Measurements from ENCODE around the gene PRICKLE4. TPM values are rescaled to one million over a fixed set of nuclear protein-coding genes. Genes with fewer than 3 reads are reported as not detected.

The PRICKLE4 gene
- total and polyA plus RNA-seq, 8 donors: 1.9 to 77.0 (median 8.4) TPM; not detected in 1

GRCh38 chr6:41791305-41791704, 10.7 kb downstream of the PRICKLE4 start:
- Histone ChIP-seq H3K27me3 (no peaks in the 10 kb centered on the region), H3K9me3 (no peaks in the 10 kb centered on the region), H3K27ac (no peak overlapping the region), H3K4me1 (peaks cover 10 to 25% (median 22%) of the 10 kb centered on the region in 4 donors), H3K4me3 (no peak overlapping the region), H3K36me3 (peaks cover 29 to 77% (median 71%) of the 10 kb centered on the region in 4 donors)
- DNase-seq: no peak
- no peak for TF ChIP-seq EP300 (IDR thresholded peaks at IDR 0.05)
- TF ChIP-seq POLR2A (IDR thresholded peaks at IDR 0.05): no peak
- TF ChIP-seq POLR2AphosphoS5 (IDR thresholded peaks at IDR 0.05): no peak
- TF ChIP-seq, protein P1, sequence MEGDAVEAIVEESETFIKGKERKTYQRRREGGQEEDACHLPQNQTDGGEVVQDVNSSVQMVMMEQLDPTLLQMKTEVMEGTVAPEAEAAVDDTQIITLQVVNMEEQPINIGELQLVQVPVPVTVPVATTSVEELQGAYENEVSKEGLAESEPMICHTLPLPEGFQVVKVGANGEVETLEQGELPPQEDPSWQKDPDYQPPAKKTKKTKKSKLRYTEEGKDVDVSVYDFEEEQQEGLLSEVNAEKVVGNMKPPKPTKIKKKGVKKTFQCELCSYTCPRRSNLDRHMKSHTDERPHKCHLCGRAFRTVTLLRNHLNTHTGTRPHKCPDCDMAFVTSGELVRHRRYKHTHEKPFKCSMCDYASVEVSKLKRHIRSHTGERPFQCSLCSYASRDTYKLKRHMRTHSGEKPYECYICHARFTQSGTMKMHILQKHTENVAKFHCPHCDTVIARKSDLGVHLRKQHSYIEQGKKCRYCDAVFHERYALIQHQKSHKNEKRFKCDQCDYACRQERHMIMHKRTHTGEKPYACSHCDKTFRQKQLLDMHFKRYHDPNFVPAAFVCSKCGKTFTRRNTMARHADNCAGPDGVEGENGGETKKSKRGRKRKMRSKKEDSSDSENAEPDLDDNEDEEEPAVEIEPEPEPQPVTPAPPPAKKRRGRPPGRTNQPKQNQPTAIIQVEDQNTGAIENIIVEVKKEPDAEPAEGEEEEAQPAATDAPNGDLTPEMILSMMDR (IDR thresholded peaks at IDR 0.05): no peak
- WGBS, 5 donors: 74 to 90% (median 80%) methylated on average over 1 of the region's 1 CpG
- intact Hi-C loops (cut with DNase I; ENCODE audit: low total_unique reads): loop anchor here (10.0 kb wide), 1 partner anchor 123 kb away; no protein-coding TSS in a partner anchor

DNA sequence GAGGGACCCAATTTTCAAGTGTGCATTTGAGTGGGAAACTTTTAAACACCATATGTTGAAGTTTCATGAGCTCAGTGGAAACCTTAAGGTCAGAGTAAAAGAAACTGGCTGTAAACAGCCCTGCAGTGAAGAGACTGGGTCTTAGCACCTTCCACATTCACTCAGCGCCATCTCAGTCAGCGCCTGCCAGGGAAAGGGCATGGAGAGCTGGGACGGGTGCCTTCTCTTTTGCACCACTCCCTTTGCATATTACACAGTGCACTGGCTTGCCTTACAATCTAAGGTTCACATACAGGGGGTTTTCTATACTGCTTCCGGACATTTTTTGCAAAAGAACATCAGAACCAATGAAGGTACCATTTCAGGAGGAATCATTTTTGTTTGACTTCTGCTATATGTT, 11.4 kb downstream of the PRICKLE4 start:
- peaks cover 29 to 84% (median 76%) of the 10 kb centered on the region in 4 donors for H3K36me3 ChIP-seq
- H3K4me1 ChIP-seq: peaks cover 10 to 25% (median 18%) of the 10 kb centered on the region in 4 donors
- TF ChIP-seq POLR2AphosphoS5 (IDR thresholded peaks at IDR 0.05): no peak
- TF ChIP-seq, protein P1 (IDR thresholded peaks at IDR 0.05): no peak
- TF ChIP-seq EP300 (IDR thresholded peaks at IDR 0.05): no peak
- no peaks in the 10 kb centered on the region for H3K9me3 ChIP-seq
- H3K27ac ChIP-seq: no peak overlapping the region
- H3K27me3 ChIP-seq: no peaks in the 10 kb centered on the region
- intact Hi-C loops (cut with DNase I; ENCODE audit: low total_unique reads): loop anchor here (10.0 kb wide), 1 partner anchor 123 kb away; no protein-coding TSS in a partner anchor
- WGBS, 5 donors: 76 to 83% (median 82%) methylated on average over 4 of the region's 4 CpGs
- H3K4me3 ChIP-seq: no peak overlapping the region
- DNase-seq: no peak

GRCh38 chr6:41796474-41796873, 15.9 kb downstream of the PRICKLE4 start:
- H3K4me3 ChIP-seq: no peak overlapping the region
- TF ChIP-seq POLR2A (IDR thresholded peaks at IDR 0.05) (no peak), POLR2AphosphoS5 (IDR thresholded peaks at IDR 0.05) (no peak), EP300 (IDR thresholded peaks at IDR 0.05) (no peak)
- TF ChIP-seq, protein P1 (IDR thresholded peaks at IDR 0.05): no peak
- DNase-seq: no peak
- H3K27me3 ChIP-seq: no peaks in the 10 kb centered on the region
- H3K9me3 ChIP-seq: no peaks in the 10 kb centered on the region
- peaks cover 8 to 84% (median 76%) of the 10 kb centered on the region in 4 donors for H3K36me3 ChIP-seq
- intact Hi-C loops (cut with DNase I; ENCODE audit: low total_unique reads): loop anchor here (10.0 kb wide), 1 partner anchor 118 kb away; no protein-coding TSS in a partner anchor
- H3K4me1 ChIP-seq: no peaks in the 10 kb centered on the region
- no peak overlapping the region for H3K27ac ChIP-seq
- WGBS, 5 donors: 86 to 88% (median 87%) methylated on average over 2 of the region's 2 CpGs

DNA sequence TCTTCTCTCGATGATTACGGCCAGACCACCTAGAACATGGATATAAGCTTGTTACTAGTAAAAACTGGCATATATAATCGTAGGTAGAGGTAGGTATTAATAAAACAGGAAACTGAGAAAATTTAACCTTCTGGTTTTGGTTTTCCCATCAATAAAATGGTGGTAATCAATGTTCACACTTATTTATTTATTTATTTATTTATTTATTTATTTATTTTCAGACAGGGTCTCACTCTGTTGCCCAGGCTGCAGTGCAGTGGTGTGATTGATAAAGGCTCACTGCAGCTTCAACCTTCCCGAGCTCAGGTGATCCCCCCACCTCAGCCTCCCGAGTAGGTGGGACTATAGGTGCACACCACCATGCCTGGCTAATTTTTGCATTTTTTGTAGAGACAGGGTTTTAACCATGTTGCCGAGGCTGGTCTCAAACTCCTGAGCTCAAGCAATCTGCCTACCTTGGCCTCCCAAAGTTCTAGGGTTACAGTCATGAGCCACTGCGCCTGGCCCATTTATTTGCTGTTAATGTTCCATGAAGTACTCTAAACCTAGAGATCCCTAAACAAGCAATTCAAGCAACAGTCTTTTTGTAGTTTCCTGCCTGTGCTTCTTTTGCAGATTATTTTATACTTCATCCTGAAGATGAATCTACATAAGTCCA, 18.4 kb downstream of the PRICKLE4 start:
- H3K36me3 ChIP-seq: peaks cover 0 to 58% (median 52%) of the 10 kb centered on the region in 4 donors
- H3K27ac ChIP-seq: no peak overlapping the region
- TF ChIP-seq EP300 (IDR thresholded peaks at IDR 0.05) (no peak), POLR2AphosphoS5 (IDR thresholded peaks at IDR 0.05) (no peak), POLR2A (IDR thresholded peaks at IDR 0.05) (no peak)
- TF ChIP-seq, protein P1 (IDR thresholded peaks at IDR 0.05): no peak
- no peaks in the 10 kb centered on the region for H3K27me3 ChIP-seq
- intact Hi-C loops (cut with DNase I; ENCODE audit: low total_unique reads): loop anchor here (10.0 kb wide), 1 partner anchor 116 kb away; no protein-coding TSS in a partner anchor
- H3K9me3 ChIP-seq: no peaks in the 10 kb centered on the region
- no peaks in the 10 kb centered on the region for H3K4me1 ChIP-seq
- WGBS, 5 donors: 90 to 97% (median 96%) methylated on average over 7 of the region's 7 CpGs
- no peak overlapping the region for H3K4me3 ChIP-seq
- DNase-seq: no peak
